ENCODE data around the gene COX6A2.

DNA sequence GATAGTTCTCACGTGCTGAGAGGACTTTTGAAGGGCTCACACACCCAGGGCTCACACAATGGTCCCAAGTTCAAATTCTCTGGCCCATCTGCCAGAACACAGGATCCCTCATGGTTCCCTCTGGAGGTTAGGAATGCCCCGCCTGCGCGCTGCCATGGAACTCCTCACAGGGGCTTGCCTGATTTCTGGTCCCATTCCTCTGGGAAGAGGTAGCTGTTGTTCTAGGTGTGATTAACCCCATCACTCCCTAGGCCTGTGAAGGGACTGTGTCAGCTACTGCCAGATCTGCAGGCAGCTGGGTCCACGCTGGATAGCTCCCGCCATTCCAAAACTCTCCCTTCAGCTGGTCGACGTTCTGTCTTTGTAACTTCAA, 28.8 kb upstream of the COX6A2 start:
- TF ChIP-seq JUN (IDR thresholded peaks at IDR 0.05; ENCODE audit: borderline replicate concordance, insufficient read depth, insufficient read length, low read depth) = no peak
- TF ChIP-seq, protein P1, sequence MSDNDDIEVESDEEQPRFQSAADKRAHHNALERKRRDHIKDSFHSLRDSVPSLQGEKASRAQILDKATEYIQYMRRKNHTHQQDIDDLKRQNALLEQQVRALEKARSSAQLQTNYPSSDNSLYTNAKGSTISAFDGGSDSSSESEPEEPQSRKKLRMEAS (IDR thresholded peaks at IDR 0.05; ENCODE audit: insufficient read depth, insufficient read length) = no peak
- no peak for TF ChIP-seq MYC (IDR thresholded peaks at IDR 0.05; ENCODE audit: low read depth, low read length)
- TF ChIP-seq, protein P2, sequence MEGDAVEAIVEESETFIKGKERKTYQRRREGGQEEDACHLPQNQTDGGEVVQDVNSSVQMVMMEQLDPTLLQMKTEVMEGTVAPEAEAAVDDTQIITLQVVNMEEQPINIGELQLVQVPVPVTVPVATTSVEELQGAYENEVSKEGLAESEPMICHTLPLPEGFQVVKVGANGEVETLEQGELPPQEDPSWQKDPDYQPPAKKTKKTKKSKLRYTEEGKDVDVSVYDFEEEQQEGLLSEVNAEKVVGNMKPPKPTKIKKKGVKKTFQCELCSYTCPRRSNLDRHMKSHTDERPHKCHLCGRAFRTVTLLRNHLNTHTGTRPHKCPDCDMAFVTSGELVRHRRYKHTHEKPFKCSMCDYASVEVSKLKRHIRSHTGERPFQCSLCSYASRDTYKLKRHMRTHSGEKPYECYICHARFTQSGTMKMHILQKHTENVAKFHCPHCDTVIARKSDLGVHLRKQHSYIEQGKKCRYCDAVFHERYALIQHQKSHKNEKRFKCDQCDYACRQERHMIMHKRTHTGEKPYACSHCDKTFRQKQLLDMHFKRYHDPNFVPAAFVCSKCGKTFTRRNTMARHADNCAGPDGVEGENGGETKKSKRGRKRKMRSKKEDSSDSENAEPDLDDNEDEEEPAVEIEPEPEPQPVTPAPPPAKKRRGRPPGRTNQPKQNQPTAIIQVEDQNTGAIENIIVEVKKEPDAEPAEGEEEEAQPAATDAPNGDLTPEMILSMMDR (IDR thresholded peaks at IDR 0.05; ENCODE audit: extremely low read depth in 1 of 2, insufficient read depth in 1 of 2, low read depth in 1 of 2, low read length in 2 of 2) = no peak
- no peak for TF ChIP-seq POLR2A (IDR thresholded peaks at IDR 0.05; ENCODE audit: low read depth, low read length)
- TF ChIP-seq EZH2 (IDR thresholded peaks at IDR 0.05; ENCODE audit: borderline replicate concordance, low read depth, low read length, severe bottlenecking) = no peak
- no peak for TF ChIP-seq POLR2AphosphoS5 (IDR thresholded peaks at IDR 0.05; ENCODE audit: insufficient read depth, low read depth, low read length)
